WTC11 (cell line): Measurements from ENCODE around the gene ADAP1. TPM values are rescaled to one million over a fixed set of nuclear protein-coding genes. Genes with fewer than 3 reads are reported as not detected.

Experiments used
- ATAC-seq: fragments of 200-7000 bp; cut with Tn5 transposase; 2 replicates; pipeline ENCODE4 v1.10.0; 2021; ENCODE audit warnings: mild to moderate bottlenecking, moderate library complexity
- CTCF ChIA-PET: fragments of 300-600 bp; sonication (Branson Sonifier 250); formaldehyde crosslinking; loops from one replicate; lab custom pipeline; 2021; ENCODE audit warnings: antibody characterized with exemption; lab: Charles Lee
- POLR2A ChIA-PET: fragments of 350-600 bp; sonication (Branson Sonifier 250); formaldehyde crosslinking; loops from one replicate; lab custom pipeline; 2021; ENCODE audit warnings: antibody characterized with exemption; lab: Charles Lee
- DNase-seq: peaks from one replicate; pipeline ENCODE4 v3.0.0; 2021; ENCODE audit warnings: low spot score
- H3K27ac Mint-ChIP-seq: 2 replicates; pipeline ENCODE4 v1.8.0; 2021; ENCODE audit warnings: mixed read lengths
- H3K27me3 Mint-ChIP-seq: 2 replicates; pipeline ENCODE4 v1.8.0; 2021; ENCODE audit warnings: low read depth, mild to moderate bottlenecking, moderate library complexity, mixed read lengths
- H3K36me3 Mint-ChIP-seq: 2 replicates; pipeline ENCODE4 v1.8.0; 2021; ENCODE audit warnings: mixed read lengths
- H3K4me1 Mint-ChIP-seq: 2 replicates; pipeline ENCODE4 v1.8.0; 2022; ENCODE audit warnings: mixed read lengths
- H3K4me3 Mint-ChIP-seq: 2 replicates; pipeline ENCODE4 v1.8.0; 2021; ENCODE audit warnings: mild to moderate bottlenecking, moderate library complexity, mixed read lengths
- H3K9me3 Mint-ChIP-seq: 2 replicates; pipeline ENCODE4 v1.8.0; 2021; ENCODE audit warnings: mixed read lengths
- CBFB ChIP-seq: sonication (generic); formaldehyde crosslinking; IDR thresholded peaks from 2 replicates; pipeline ENCODE4 v1.8.1; 2022; ENCODE audit warnings: mild to moderate bottlenecking, low read depth, missing genetic modification reagents
- E2F4 ChIP-seq: sonication (generic); formaldehyde crosslinking; IDR thresholded peaks from 2 replicates; pipeline ENCODE4 v1.8.1; 2022; ENCODE audit warnings: low read depth, mild to moderate bottlenecking, moderate library complexity, missing genetic modification reagents, borderline replicate concordance
- GRHL2 ChIP-seq: fragments of 250-450 bp; sonication (Bioruptor Pico); IDR thresholded peaks from 2 replicates; pipeline ENCODE4 v1.8.0; 2022; ENCODE audit warnings: mild to moderate bottlenecking, moderate library complexity; ENCODE audit not compliant: insufficient replicate concordance, severe bottlenecking
- HMGA2 ChIP-seq: fragments of 250-450 bp; sonication (Bioruptor Pico); IDR thresholded peaks from 2 replicates; pipeline ENCODE4 v1.4.0; 2021; ENCODE audit warnings: mild to moderate bottlenecking, moderate library complexity
- MLX ChIP-seq: sonication (generic); formaldehyde crosslinking; IDR thresholded peaks from 2 replicates; pipeline ENCODE4 v1.8.1; 2023; ENCODE audit warnings: mild to moderate bottlenecking, missing genetic modification reagents, moderate library complexity
- MYBL2 ChIP-seq: sonication (generic); formaldehyde crosslinking; IDR thresholded peaks from 2 replicates; pipeline ENCODE4 v1.8.1; 2023; ENCODE audit warnings: mild to moderate bottlenecking, moderate library complexity, missing genetic modification reagents
- NFATC4 ChIP-seq: fragments of 250-450 bp; sonication (Bioruptor Pico); IDR thresholded peaks from 2 replicates; pipeline ENCODE4 v1.9.0; 2021; ENCODE audit warnings: mild to moderate bottlenecking
- NFYB ChIP-seq: sonication (generic); formaldehyde crosslinking; conservative IDR thresholded peaks from 2 replicates; pipeline ENCODE4 v1.8.0; 2022; ENCODE audit warnings: low read depth, missing genetic modification reagents
- SOX15 ChIP-seq: fragments of 250-450 bp; sonication (Bioruptor Pico); IDR thresholded peaks from 2 replicates; pipeline ENCODE4 v1.9.0; 2021; ENCODE audit warnings: mild to moderate bottlenecking
- ZNF121 ChIP-seq: sonication (generic); formaldehyde crosslinking; IDR thresholded peaks from 2 replicates; pipeline ENCODE4 v1.8.0; 2023; ENCODE audit warnings: missing genetic modification reagents
- total RNA-seq: library from RNA; stranded (reverse); gene quantifications from 3 replicates; pipeline ENCODE4 v1.2.3, GENCODE V29; 2021
- TF ChIP-seq, protein P1 (sequence below): sonication (generic); formaldehyde crosslinking; IDR thresholded peaks from 2 replicates; pipeline ENCODE4 v1.8.1; 2023; ENCODE audit warnings: mild to moderate bottlenecking, missing genetic modification reagents, borderline replicate concordance
- TF ChIP-seq, protein P2 (sequence below): sonication (generic); formaldehyde crosslinking; IDR thresholded peaks from 2 replicates; pipeline ENCODE4 v1.8.1; 2023; ENCODE audit warnings: mild to moderate bottlenecking, missing genetic modification reagents
- TF ChIP-seq, protein P3 (sequence below): fragments of 250-450 bp; sonication (Bioruptor Pico); IDR thresholded peaks from 2 replicates; pipeline ENCODE4 v1.9.0; 2021; ENCODE audit warnings: moderate library complexity, mild to moderate bottlenecking, inconsistent platforms, borderline replicate concordance
- TF ChIP-seq, protein P4 (sequence below): sonication (generic); formaldehyde crosslinking; IDR thresholded peaks from 2 replicates; pipeline ENCODE4 v1.8.1; 2022; ENCODE audit warnings: mild to moderate bottlenecking, missing genetic modification reagents, moderate library complexity, borderline replicate concordance

ADAP1 gene
- total RNA-seq, 1 experiment from 2014 or later: 4.3 TPM

DNA sequence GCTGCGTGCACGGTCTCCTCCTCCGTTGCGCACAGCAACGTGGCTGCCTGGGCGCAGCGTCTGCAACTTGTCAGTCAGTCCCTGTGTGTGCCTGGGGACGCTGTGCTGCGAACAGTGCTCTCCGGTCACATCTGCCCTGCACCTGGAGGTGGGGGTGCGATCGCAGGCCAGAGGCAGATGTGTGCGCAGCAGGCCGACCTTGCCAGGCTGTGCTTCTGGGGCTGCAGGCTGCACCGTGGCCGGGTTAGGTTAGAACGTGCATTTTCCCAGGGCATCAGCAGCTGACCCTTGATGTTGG, 86.3 kb downstream of the ADAP1 start (continued):
- TF ChIP-seq, protein P1, sequence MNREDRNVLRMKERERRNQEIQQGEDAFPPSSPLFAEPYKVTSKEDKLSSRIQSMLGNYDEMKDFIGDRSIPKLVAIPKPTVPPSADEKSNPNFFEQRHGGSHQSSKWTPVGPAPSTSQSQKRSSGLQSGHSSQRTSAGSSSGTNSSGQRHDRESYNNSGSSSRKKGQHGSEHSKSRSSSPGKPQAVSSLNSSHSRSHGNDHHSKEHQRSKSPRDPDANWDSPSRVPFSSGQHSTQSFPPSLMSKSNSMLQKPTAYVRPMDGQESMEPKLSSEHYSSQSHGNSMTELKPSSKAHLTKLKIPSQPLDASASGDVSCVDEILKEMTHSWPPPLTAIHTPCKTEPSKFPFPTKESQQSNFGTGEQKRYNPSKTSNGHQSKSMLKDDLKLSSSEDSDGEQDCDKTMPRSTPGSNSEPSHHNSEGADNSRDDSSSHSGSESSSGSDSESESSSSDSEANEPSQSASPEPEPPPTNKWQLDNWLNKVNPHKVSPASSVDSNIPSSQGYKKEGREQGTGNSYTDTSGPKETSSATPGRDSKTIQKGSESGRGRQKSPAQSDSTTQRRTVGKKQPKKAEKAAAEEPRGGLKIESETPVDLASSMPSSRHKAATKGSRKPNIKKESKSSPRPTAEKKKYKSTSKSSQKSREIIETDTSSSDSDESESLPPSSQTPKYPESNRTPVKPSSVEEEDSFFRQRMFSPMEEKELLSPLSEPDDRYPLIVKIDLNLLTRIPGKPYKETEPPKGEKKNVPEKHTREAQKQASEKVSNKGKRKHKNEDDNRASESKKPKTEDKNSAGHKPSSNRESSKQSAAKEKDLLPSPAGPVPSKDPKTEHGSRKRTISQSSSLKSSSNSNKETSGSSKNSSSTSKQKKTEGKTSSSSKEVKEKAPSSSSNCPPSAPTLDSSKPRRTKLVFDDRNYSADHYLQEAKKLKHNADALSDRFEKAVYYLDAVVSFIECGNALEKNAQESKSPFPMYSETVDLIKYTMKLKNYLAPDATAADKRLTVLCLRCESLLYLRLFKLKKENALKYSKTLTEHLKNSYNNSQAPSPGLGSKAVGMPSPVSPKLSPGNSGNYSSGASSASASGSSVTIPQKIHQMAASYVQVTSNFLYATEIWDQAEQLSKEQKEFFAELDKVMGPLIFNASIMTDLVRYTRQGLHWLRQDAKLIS (CRISPR knock-in tag): no peak
- TF ChIP-seq, protein P2, sequence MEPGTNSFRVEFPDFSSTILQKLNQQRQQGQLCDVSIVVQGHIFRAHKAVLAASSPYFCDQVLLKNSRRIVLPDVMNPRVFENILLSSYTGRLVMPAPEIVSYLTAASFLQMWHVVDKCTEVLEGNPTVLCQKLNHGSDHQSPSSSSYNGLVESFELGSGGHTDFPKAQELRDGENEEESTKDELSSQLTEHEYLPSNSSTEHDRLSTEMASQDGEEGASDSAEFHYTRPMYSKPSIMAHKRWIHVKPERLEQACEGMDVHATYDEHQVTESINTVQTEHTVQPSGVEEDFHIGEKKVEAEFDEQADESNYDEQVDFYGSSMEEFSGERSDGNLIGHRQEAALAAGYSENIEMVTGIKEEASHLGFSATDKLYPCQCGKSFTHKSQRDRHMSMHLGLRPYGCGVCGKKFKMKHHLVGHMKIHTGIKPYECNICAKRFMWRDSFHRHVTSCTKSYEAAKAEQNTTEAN (CRISPR knock-in tag): no peak
- TF ChIP-seq, protein P3, sequence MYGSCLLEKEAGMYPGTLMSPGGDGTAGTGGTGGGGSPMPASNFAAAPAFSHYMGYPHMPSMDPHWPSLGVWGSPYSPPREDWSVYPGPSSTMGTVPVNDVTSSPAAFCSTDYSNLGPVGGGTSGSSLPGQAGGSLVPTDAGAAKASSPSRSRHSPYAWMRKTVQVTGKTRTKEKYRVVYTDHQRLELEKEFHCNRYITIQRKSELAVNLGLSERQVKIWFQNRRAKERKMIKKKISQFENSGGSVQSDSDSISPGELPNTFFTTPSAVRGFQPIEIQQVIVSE (CRISPR knock-in tag): no peak
- no peak for TF ChIP-seq SOX15
- TF ChIP-seq ZNF121 (CRISPR knock-in tag): no peak
- TF ChIP-seq NFYB (CRISPR knock-in tag): no peak
- no peak for TF ChIP-seq MLX (CRISPR knock-in tag)
- TF ChIP-seq CBFB: no peak
- no peak for TF ChIP-seq HMGA2 (CRISPR knock-in tag)
- TF ChIP-seq, protein P4, sequence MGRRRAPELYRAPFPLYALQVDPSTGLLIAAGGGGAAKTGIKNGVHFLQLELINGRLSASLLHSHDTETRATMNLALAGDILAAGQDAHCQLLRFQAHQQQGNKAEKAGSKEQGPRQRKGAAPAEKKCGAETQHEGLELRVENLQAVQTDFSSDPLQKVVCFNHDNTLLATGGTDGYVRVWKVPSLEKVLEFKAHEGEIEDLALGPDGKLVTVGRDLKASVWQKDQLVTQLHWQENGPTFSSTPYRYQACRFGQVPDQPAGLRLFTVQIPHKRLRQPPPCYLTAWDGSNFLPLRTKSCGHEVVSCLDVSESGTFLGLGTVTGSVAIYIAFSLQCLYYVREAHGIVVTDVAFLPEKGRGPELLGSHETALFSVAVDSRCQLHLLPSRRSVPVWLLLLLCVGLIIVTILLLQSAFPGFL (CRISPR knock-in tag): no peak
- TF ChIP-seq GRHL2: no peak

GRCh38 chr7:867406-868188, 86.9 kb downstream of the ADAP1 start:
- Mint-ChIP-seq H3K36me3 (peaks cover 74% of the 10 kb centered on the region), H3K27me3 (no peaks in the 10 kb centered on the region)
- no peak for ATAC-seq
- DNase-seq: no peak
- TF ChIP-seq NFATC4 (CRISPR knock-in tag): no peak
- TF ChIP-seq, protein P1 (CRISPR knock-in tag): no peak
- TF ChIP-seq E2F4 (CRISPR knock-in tag): no peak
- TF ChIP-seq MYBL2 (CRISPR knock-in tag): no peak
- TF ChIP-seq, all 79 proteins: peak for 0
- Mint-ChIP-seq H3K9me3 (no peaks in the 10 kb centered on the region), H3K27ac (peak overlapping the region; percentile 78), H3K4me3 (no peak overlapping the region), H3K4me1 (no peaks in the 10 kb centered on the region)
- POLR2A ChIA-PET: no interaction called here
- CTCF ChIA-PET: no interaction called here
